HEK293 (cell line): Measurements from ENCODE around the gene ELN.
A peak's percentile ranks its signal among the peaks of the same experiment; 100 is the strongest.

Experiments used
- CTCF ChIA-PET: fragments of 350-600 bp; formaldehyde crosslinking; extraction: SDS; loops from one replicate; lab custom pipeline; 2021; ENCODE audit warnings: antibody characterized with exemption; lab: Yijun Ruan, JAX
- POLR2A ChIA-PET: fragments of 300-600 bp; formaldehyde crosslinking; extraction: SDS; loops from one replicate; lab custom pipeline; 2020; ENCODE audit warnings: antibody characterized with exemption, inconsistent platforms; lab: Yijun Ruan, JAX
- H3K27ac ChIP-seq: fragments of 200-500 bp; sonication (Bioruptor generic); 2 replicates; pipeline ENCODE4 v1.5.1; 2014; ENCODE audit warnings: low read depth, low read length, control low read depth, inconsistent platforms; ENCODE audit errors: extremely low read depth
- H3K36me3 ChIP-seq, 2 experiments: fragments of 200-500 bp in 1 of 2; sonication (Bioruptor generic) in 1 of 2; 1 replicate in 1 of 2; 2 replicates in 1 of 2; pipeline ENCODE4 v1.5.1; 2014 to 2017; ENCODE audit warnings: inconsistent platforms in 2 of 2, low read length in 2 of 2; ENCODE audit not compliant: control insufficient read depth in 2 of 2, insufficient read depth in 1 of 2
- H3K4me1 ChIP-seq: fragments of 200-500 bp; sonication (Bioruptor generic); 2 replicates; pipeline ENCODE4 v1.5.1; 2014; ENCODE audit warnings: mild to moderate bottlenecking, low read length, inconsistent platforms; ENCODE audit not compliant: control insufficient read depth, insufficient read depth
- H3K4me3 ChIP-seq: 2 replicates; pipeline ENCODE4 v1.5.1; 2011; ENCODE audit warnings: low read depth, mild to moderate bottlenecking, control low read depth, low read length, moderate library complexity
- H3K9me3 ChIP-seq: fragments of 200-500 bp; sonication (Bioruptor generic); 2 replicates; pipeline ENCODE4 v1.5.1; 2014; ENCODE audit warnings: low read depth, low read length, inconsistent platforms; ENCODE audit not compliant: control insufficient read depth, insufficient read depth
- BCL11B ChIP-seq: fragments of 450-650 bp; formaldehyde crosslinking; IDR thresholded peaks from 2 replicates; pipeline ENCODE4 v1.5.1; 2016; ENCODE audit warnings: low read depth, missing biosample characterization, missing genetic modification characterization
- HOXC10 ChIP-seq: sonication (generic); formaldehyde crosslinking; IDR thresholded peaks from 2 replicates; pipeline ENCODE4 v1.8.1; 2023; ENCODE audit warnings: mild to moderate bottlenecking, missing genetic modification reagents
- KLF1 ChIP-seq: fragments of 450-650 bp; formaldehyde crosslinking; IDR thresholded peaks from 2 replicates; pipeline ENCODE4 v1.5.1; 2016; ENCODE audit warnings: missing biosample characterization, missing genetic modification characterization
- KLF16 ChIP-seq: fragments of 450-650 bp; formaldehyde crosslinking; IDR thresholded peaks from 2 replicates; pipeline ENCODE4 v1.5.1; 2017; ENCODE audit warnings: missing biosample characterization, missing genetic modification characterization
- MYNN ChIP-seq: fragments of 450-650 bp; formaldehyde crosslinking; IDR thresholded peaks from 2 replicates; pipeline ENCODE4 v1.5.1; 2016; ENCODE audit warnings: missing biosample characterization, missing genetic modification characterization, borderline replicate concordance
- SP2 ChIP-seq: fragments of 450-650 bp; formaldehyde crosslinking; IDR thresholded peaks from 2 replicates; pipeline ENCODE4 v1.5.1; 2016; ENCODE audit warnings: missing biosample characterization, missing genetic modification characterization
- SP3 ChIP-seq: fragments of 450-650 bp; formaldehyde crosslinking; IDR thresholded peaks from 2 replicates; pipeline ENCODE4 v1.5.1; 2016; ENCODE audit warnings: missing biosample characterization, missing genetic modification characterization
- ZFP69B ChIP-seq: fragments of 450-650 bp; formaldehyde crosslinking; IDR thresholded peaks from 2 replicates; pipeline ENCODE4 v1.5.1; 2016; ENCODE audit warnings: missing biosample characterization, missing genetic modification characterization
- ZNF132 ChIP-seq: fragments of 450-650 bp; formaldehyde crosslinking; IDR thresholded peaks from 2 replicates; pipeline ENCODE4 v1.5.1; 2017; ENCODE audit warnings: missing biosample characterization, missing genetic modification characterization, borderline replicate concordance
- ZNF140 ChIP-seq: fragments of 450-650 bp; formaldehyde crosslinking; IDR thresholded peaks from 2 replicates; pipeline ENCODE4 v1.5.1; 2016; ENCODE audit warnings: missing biosample characterization, missing genetic modification characterization
- ZNF155 ChIP-seq: fragments of 450-650 bp; formaldehyde crosslinking; IDR thresholded peaks from 2 replicates; pipeline ENCODE4 v1.5.1; 2016; ENCODE audit warnings: missing biosample characterization, missing genetic modification characterization
- ZNF214 ChIP-seq: fragments of 450-650 bp; formaldehyde crosslinking; IDR thresholded peaks from 2 replicates; pipeline ENCODE4 v1.5.1; 2017; ENCODE audit warnings: missing biosample characterization, mild to moderate bottlenecking, missing genetic modification characterization, borderline replicate concordance
- ZNF274 ChIP-seq, 2 experiments: fragments of 200-500 bp in 1 of 2; fragments of 450-650 bp in 1 of 2; sonication (Bioruptor generic) in 1 of 2; formaldehyde crosslinking in 1 of 2; IDR thresholded peaks; 2 replicates each; pipeline versions ENCODE4 v1.5.1 to v1.6.1; 2014 to 2016; ENCODE audit warnings: borderline replicate concordance in 1 of 2, inconsistent platforms in 1 of 2, low read length in 1 of 2, missing biosample characterization in 1 of 2, missing genetic modification characterization in 1 of 2
- ZNF324 ChIP-seq: fragments of 450-650 bp; formaldehyde crosslinking; IDR thresholded peaks from 2 replicates; pipeline ENCODE4 v1.5.1; 2016; ENCODE audit warnings: missing biosample characterization, missing genetic modification characterization
- ZNF473 ChIP-seq: fragments of 450-650 bp; formaldehyde crosslinking; IDR thresholded peaks from 2 replicates; pipeline ENCODE4 v1.5.1; 2017; ENCODE audit warnings: missing biosample characterization, missing genetic modification characterization
- ZNF510 ChIP-seq: fragments of 450-650 bp; formaldehyde crosslinking; IDR thresholded peaks from 2 replicates; pipeline ENCODE4 v1.5.1; 2018; ENCODE audit warnings: mild to moderate bottlenecking, missing genetic modification characterization, missing biosample characterization; ENCODE audit not compliant: insufficient replicate concordance
- ZNF558 ChIP-seq: fragments of 450-650 bp; formaldehyde crosslinking; IDR thresholded peaks from 2 replicates; pipeline ENCODE4 v1.5.1; 2016; ENCODE audit warnings: missing biosample characterization, missing genetic modification characterization
- ZNF623 ChIP-seq: fragments of 450-650 bp; formaldehyde crosslinking; IDR thresholded peaks from 2 replicates; pipeline ENCODE4 v1.5.1; 2016; ENCODE audit warnings: missing biosample characterization, missing genetic modification characterization
- ZNF747 ChIP-seq: fragments of 450-650 bp; formaldehyde crosslinking; IDR thresholded peaks from 2 replicates; pipeline ENCODE4 v1.5.1; 2016; ENCODE audit warnings: missing biosample characterization, missing genetic modification characterization
- ZNF785 ChIP-seq: fragments of 450-650 bp; formaldehyde crosslinking; IDR thresholded peaks from 2 replicates; pipeline ENCODE4 v1.5.1; 2016; ENCODE audit warnings: missing biosample characterization, missing genetic modification characterization
- ZSCAN16 ChIP-seq: fragments of 450-650 bp; formaldehyde crosslinking; IDR thresholded peaks from 2 replicates; pipeline ENCODE4 v1.5.1; 2016; ENCODE audit warnings: missing biosample characterization, missing genetic modification characterization
- ZSCAN30 ChIP-seq: fragments of 450-650 bp; IDR thresholded peaks from 2 replicates; pipeline ENCODE4 v1.5.1; 2018; ENCODE audit warnings: missing biosample characterization, mild to moderate bottlenecking, missing genetic modification characterization, moderate library complexity
- TF ChIP-seq, protein P1 (sequence below): fragments of 450-650 bp; formaldehyde crosslinking; IDR thresholded peaks from 2 replicates; pipeline ENCODE4 v1.5.1; 2016; ENCODE audit warnings: missing biosample characterization, missing genetic modification characterization
- TF ChIP-seq, protein P2 (sequence below): fragments of 450-650 bp; formaldehyde crosslinking; IDR thresholded peaks from 2 replicates; pipeline ENCODE4 v1.5.1; 2016; ENCODE audit warnings: missing biosample characterization, missing genetic modification characterization, borderline replicate concordance
- TF ChIP-seq, protein P3 (sequence below): fragments of 450-650 bp; formaldehyde crosslinking; IDR thresholded peaks from 2 replicates; pipeline ENCODE4 v1.5.1; 2016; ENCODE audit warnings: missing biosample characterization, missing genetic modification characterization
- TF ChIP-seq, protein P4 (sequence below): fragments of 450-650 bp; formaldehyde crosslinking; conservative IDR thresholded peaks from 2 replicates; pipeline ENCODE4 v1.5.1; 2016; ENCODE audit warnings: low read depth, missing biosample characterization, missing genetic modification characterization
- TF ChIP-seq, protein P5 (sequence below): fragments of 450-650 bp; formaldehyde crosslinking; IDR thresholded peaks from 2 replicates; pipeline ENCODE4 v1.5.1; 2016; ENCODE audit warnings: missing biosample characterization, missing genetic modification characterization

ELN gene

DNA sequence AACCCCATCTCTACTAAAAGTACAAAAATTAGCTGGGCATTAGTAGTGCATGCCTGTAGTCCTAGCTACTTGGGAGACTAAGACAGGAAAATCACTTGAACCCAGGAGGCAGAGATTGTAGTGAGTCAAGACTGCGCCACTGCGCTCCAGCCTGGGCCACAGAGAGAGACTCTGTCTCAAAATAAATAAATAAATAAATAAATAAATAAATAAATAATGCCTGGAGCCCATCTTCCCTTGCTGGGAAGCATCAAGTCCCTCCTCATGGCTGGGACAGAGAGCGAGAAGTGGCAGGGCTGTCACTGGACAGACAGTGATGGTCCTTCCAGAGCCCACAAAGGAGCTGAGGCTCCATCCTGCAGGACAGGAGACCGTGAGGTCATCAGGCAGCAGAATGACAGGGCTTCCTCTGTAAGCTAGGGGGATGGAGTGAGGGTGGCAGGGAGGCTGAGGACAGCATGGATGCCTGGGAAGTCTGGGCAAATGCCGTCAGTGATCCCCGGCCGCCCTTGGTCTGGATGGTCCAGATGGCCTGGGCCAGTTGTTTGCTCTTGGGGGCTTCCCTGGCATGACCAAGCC, 36.4 kb upstream of the ELN start (continued):
- no peak for TF ChIP-seq ZSCAN16 (tag by site-specific recombination)
- TF ChIP-seq HOXC10 (CRISPR knock-in tag) = no peak
- no peak for TF ChIP-seq SP2 (tag by site-specific recombination)
- no peak for TF ChIP-seq BCL11B (tag by site-specific recombination)
- TF ChIP-seq ZNF274 (IDR thresholded peaks at IDR 0.05; ENCODE audit: low read length) = no peak
- TF ChIP-seq ZNF274 (tag by site-specific recombination; IDR thresholded peaks at IDR 0.05; ENCODE audit: borderline replicate concordance) = no peak
- no peak for TF ChIP-seq KLF1 (tag by site-specific recombination)
- TF ChIP-seq ZNF623 = peak; percentile 40; the same call in 1 of the 2 replicates
- TF ChIP-seq SP3 = no peak
- TF ChIP-seq KLF16 (tag by site-specific recombination) = no peak
- no peak for TF ChIP-seq ZNF140 (tag by site-specific recombination)
- no peak for TF ChIP-seq ZNF510 (tag by site-specific recombination)

DNA sequence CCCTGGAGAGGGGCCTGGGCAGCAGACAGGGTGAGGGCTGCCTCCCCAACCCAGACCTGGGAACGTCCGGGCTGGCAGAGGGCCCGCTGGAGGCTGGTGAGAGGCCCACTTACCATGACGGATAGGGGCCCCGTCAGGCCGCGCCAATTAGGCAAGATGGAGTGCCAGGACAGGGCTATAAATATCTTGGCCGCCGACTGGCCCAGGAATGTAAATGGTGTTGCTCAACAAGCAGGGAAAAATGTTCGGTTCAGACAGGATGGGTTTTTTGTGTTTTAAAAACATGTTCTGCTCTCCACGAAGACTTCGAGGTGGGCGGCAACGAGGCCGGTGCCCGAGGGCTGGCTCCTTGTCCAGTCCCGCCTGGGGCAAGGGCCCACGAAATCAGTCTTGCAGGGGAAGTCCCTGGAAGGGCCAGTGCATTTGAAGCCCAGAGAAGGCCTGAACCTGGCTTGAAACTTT, 35.8 kb upstream of the ELN start:
- no peak overlapping the region for H3K27ac ChIP-seq
- no peak overlapping the region for H3K4me3 ChIP-seq
- TF ChIP-seq ZNF785 (tag by site-specific recombination) (no peak), ZNF747 (tag by site-specific recombination) (no peak), ZNF473 (no peak), BCL11B (tag by site-specific recombination) (no peak), ZNF132 (no peak), SP3 (no peak), MYNN (tag by site-specific recombination) (no peak), ZNF324 (tag by site-specific recombination) (no peak), ZNF558 (tag by site-specific recombination) (no peak), ZSCAN30 (tag by site-specific recombination) (no peak), ZNF155 (tag by site-specific recombination) (no peak), ZFP69B (tag by site-specific recombination) (no peak), ZNF214 (no peak)
- TF ChIP-seq, protein P1, sequence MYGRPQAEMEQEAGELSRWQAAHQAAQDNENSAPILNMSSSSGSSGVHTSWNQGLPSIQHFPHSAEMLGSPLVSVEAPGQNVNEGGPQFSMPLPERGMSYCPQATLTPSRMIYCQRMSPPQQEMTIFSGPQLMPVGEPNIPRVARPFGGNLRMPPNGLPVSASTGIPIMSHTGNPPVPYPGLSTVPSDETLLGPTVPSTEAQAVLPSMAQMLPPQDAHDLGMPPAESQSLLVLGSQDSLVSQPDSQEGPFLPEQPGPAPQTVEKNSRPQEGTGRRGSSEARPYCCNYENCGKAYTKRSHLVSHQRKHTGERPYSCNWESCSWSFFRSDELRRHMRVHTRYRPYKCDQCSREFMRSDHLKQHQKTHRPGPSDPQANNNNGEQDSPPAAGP (tag by site-specific recombination) = no peak
- TF ChIP-seq, protein P2, sequence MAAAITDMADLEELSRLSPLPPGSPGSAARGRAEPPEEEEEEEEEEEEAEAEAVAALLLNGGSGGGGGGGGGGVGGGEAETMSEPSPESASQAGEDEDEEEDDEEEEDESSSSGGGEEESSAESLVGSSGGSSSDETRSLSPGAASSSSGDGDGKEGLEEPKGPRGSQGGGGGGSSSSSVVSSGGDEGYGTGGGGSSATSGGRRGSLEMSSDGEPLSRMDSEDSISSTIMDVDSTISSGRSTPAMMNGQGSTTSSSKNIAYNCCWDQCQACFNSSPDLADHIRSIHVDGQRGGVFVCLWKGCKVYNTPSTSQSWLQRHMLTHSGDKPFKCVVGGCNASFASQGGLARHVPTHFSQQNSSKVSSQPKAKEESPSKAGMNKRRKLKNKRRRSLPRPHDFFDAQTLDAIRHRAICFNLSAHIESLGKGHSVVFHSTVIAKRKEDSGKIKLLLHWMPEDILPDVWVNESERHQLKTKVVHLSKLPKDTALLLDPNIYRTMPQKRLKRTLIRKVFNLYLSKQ (tag by site-specific recombination) = no peak
- TF ChIP-seq, protein P3, sequence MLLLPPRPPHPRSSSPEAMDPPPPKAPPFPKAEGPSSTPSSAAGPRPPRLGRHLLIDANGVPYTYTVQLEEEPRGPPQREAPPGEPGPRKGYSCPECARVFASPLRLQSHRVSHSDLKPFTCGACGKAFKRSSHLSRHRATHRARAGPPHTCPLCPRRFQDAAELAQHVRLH (tag by site-specific recombination) = no peak
- TF ChIP-seq, protein P4, sequence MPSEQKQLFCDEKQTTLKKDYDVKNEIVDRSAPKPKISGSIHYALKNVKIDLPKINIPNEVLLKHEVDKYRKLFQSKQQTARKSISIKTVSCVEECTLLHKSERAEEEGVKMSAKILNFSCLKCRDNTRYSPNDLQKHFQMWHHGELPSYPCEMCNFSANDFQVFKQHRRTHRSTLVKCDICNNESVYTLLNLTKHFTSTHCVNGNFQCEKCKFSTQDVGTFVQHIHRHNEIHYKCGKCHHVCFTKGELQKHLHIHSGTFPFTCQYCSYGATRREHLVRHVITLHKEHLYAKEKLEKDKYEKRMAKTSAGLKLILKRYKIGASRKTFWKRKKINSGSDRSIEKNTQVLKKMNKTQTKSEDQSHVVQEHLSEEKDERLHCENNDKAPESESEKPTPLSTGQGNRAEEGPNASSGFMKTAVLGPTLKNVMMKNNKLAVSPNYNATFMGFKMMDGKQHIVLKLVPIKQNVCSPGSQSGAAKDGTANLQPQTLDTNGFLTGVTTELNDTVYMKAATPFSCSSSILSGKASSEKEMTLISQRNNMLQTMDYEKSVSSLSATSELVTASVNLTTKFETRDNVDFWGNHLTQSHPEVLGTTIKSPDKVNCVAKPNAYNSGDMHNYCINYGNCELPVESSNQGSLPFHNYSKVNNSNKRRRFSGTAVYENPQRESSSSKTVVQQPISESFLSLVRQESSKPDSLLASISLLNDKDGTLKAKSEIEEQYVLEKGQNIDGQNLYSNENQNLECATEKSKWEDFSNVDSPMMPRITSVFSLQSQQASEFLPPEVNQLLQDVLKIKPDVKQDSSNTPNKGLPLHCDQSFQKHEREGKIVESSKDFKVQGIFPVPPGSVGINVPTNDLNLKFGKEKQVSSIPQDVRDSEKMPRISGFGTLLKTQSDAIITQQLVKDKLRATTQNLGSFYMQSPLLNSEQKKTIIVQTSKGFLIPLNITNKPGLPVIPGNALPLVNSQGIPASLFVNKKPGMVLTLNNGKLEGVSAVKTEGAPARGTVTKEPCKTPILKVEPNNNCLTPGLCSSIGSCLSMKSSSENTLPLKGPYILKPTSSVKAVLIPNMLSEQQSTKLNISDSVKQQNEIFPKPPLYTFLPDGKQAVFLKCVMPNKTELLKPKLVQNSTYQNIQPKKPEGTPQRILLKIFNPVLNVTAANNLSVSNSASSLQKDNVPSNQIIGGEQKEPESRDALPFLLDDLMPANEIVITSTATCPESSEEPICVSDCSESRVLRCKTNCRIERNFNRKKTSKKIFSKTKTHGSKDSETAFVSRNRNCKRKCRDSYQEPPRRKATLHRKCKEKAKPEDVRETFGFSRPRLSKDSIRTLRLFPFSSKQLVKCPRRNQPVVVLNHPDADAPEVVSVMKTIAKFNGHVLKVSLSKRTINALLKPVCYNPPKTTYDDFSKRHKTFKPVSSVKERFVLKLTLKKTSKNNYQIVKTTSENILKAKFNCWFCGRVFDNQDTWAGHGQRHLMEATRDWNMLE = no peak
- TF ChIP-seq, protein P5, sequence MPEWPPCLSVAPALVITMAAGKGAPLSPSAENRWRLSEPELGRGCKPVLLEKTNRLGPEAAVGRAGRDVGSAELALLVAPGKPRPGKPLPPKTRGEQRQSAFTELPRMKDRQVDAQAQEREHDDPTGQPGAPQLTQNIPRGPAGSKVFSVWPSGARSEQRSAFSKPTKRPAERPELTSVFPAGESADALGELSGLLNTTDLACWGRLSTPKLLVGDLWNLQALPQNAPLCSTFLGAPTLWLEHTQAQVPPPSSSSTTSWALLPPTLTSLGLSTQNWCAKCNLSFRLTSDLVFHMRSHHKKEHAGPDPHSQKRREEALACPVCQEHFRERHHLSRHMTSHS = no peak
- H3K4me1 ChIP-seq = no peaks in the 10 kb centered on the region
- ChIA-PET CTCF (no interaction called here), POLR2A (no interaction called here)
- H3K36me3 ChIP-seq = no peaks in the 10 kb centered on the region
- no peaks in the 10 kb centered on the region for H3K9me3 ChIP-seq
